Left renal pelvis (tissue), 4 donors: Measurements from ENCODE around the gene KRTAP10-12. TPM values are rescaled to one million over a fixed set of nuclear protein-coding genes. Genes with fewer than 3 reads are reported as not detected.
"Not testable (repeated sequence)": the region's sequence is repeated elsewhere in the genome, so short reads cannot be mapped to it uniquely, and the experiment has no call there.

ENCODE experiments used
- DNase-seq, 4 donors: peaks; one replicate each; pipeline ENCODE4 v3.0.0-alpha.2; 2013; ENCODE audit warnings: low read depth in 4 of 4, low spot score in 3 of 4
- polyA plus RNA-seq, 4 donors: library from polyadenylated mRNA; unstranded; fragments of 120-200 nt; gene quantifications; one replicate each; pipeline ENCODE4 v1.2.1, GENCODE V29; 2013; ENCODE audit not compliant: insufficient read length in 4 of 4

KRTAP10-12 gene
- polyA plus RNA-seq, 4 donors: not detected

DNA sequence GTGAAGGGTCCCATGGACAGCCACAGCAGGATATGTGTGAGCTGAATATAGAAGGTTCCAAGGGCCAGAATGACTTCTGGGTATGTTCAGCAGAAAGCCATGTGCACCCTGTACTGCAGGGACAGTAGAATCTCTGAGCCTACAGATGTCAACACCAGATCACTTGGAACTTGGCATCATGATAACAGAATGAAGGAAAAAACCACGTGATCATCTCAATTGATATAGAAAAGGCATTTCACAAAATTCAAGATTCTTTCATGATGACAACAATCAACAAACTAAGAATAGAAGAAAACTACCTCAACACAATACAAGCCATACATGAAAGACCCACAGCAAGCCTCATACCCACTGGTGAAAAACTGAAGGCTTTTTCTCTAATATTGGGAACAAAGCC, 29.4 kb upstream of the KRTAP10-12 start:
- no peak for DNase-seq

DNA sequence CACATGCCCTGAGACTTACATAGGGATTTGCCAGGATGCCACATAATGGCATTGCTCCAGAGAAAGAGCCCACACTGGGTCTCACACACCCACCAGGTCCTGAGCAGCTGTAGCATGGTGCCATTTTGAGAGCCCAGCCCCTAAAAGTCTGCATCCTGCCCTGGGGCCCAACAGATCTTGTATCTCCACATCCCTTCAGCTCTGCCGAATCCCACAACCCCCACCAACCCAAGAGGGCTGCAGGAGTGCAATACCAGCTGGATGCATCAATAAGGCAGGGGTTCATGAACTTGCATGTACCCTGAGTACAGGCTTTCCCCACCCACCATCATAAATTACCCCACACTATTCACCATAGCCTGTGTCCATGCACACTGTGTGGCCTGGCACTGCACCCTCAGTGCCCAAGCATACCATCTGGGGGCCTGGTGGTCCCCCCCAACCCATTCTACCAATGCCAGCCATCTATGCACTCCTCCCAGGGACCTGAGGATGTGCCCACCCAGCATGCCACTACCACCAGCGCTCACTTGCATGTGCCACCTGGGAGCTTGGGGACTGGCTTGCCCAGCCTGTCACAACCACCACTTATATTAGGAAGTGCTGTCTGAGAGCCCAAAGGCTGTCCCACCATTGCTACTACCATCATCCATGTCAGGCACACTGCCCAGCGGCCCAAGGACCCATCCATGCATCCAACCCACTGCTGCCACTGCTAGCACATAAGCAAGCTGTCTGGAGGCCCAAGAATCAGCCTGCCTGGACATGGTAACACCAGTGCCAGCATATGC, 26.1 kb upstream of the KRTAP10-12 start:
- DNase-seq: no peak

DNA sequence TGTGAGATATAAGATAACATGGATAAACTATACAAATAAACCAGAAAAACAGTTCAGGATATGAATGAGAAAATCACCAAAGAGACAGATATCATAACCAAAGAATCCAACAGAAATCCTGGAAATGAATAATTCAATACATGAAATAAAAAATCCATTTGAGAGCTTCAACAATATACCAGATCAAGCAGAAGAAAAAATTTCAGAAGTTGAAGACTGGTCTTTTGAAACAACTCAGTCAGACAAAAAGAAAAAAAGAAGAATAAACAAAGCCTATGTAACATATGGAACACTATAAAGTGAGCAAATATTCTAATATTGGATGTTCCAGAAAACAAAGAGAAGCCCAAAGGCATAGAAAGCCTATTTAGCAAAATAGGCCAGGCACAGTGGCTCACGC, 25.1 kb upstream of the KRTAP10-12 start:
- no peak for DNase-seq

DNA sequence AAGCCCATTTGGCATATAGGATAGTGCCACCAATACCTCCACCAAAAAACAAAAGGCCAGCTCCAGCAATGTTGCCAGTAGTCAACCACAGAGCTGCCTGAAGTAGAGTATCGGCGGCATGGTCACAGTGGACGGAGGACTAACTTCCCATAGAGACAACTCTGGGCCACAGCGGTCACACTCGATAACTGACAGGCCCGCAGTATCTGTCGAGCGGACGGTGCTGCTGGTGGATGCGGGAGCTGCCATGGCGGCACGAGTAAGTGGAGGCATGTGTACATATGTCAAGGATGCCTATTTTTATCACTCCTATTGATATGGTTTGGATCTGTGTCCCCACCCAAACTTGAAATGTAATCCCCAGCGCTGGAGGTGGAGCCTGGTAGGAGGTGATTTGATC, 19.1 kb upstream of the KRTAP10-12 start:
- DNase-seq: no peak

DNA sequence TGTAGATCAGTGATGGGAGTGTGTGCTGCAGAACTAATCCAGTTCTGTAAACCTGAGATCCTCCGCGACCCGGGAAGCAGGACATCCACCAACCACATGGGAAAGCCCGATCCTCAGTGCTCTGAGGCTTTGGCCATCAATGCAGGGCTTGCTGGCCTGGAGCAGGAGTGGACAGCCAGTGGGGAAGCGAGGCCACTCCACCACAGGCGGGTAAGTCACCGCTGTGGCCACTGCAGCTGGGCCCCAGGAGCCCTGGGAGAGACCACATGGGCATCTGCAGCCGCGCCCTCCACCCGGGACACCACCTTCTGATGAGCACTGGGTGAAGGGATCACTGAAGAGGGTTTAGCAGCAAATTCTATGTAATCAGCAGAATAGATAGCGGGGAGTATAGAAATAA, 15.8 kb upstream of the KRTAP10-12 start:
- no peak for DNase-seq

DNA sequence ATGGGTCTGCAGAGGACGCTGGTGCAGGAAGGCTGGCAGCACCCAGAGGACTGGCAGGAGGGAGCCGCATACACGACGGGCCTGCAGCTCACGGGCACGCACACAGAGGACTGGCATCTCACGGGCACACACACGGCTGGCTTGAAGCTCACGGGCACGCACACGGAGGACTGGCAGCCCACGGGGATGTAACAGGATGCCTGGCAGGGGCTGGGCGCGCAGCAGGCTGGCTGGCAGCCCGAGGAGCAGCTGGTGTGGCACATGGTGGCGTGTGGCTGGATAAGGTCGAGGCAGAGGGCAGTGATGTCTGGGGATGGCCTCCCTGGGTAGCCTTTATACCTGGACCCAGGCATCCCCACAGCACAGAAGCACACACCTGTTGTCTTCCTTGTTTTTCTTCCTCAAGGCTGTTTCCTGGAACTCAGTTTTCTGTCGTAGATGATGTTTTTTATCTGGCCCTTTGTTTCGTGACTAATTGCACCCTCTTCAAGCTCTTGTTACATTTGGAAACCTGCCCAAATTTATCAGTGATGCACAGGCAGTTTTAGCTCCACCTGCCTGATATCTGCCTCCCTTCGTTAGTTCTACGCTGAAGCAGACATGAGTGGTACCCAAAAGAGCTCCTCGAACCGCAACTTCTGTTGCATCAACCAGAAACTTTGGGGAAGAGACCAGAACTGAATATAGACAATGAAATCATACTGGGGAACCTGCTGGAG, 15.0 kb upstream of the KRTAP10-12 start, which contains the start of gene KRTAP12-1:
Gene KRTAP12-1, minus strand, starts transcription at position 303 of the 719 bp plus-strand sequence. Its CDS starts 40 bp downstream, at position 263.
- no peak for DNase-seq

DNA sequence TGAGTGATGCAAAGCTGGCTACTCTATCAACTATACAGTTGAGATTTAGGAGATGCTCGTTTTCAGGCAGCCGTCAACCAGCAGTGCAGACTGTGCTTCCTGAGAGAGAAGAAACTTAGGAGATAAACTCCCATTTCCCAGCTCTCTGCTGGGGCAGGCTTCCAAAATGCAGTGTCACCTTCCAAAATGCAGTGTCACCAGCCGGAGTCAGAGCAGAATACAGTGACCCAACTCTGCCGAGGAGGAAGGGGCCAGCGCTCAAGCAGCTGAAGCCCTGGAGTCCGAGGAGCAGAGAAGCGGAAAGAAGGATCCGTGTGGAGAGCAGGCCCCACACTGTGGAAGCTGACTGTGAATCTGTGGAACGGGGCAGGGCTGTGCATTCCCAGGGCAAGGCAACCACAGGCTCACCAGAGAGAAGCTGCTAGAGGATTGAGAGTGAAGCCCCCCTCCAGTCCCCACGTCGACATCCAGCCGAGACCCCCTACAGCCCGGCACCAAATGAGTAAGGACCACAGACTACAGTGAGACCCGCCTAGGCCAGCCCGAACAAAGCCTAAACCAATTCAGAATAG, 14.3 kb upstream of the KRTAP10-12 start:
- DNase-seq: no peak

DNA sequence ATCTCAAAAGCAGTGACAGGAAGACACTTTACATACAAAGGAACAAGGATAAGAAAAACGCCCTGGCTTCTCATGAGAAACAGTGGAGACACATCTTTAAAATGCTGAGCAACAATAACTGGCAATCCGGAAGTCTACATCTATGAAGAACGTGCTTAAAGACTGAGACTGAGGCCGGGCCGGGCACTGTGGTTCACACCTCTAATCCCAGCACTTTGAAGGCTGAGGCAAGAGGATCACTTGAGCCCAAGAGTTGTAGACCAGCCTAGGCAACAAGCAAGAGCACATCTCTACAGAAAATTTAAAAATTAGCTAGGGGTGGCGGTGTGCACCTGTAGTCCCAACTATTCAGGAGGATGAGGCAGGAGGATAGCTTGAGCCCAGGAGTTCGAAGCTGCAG, 12.9 kb upstream of the KRTAP10-12 start:
- no peak for DNase-seq

DNA sequence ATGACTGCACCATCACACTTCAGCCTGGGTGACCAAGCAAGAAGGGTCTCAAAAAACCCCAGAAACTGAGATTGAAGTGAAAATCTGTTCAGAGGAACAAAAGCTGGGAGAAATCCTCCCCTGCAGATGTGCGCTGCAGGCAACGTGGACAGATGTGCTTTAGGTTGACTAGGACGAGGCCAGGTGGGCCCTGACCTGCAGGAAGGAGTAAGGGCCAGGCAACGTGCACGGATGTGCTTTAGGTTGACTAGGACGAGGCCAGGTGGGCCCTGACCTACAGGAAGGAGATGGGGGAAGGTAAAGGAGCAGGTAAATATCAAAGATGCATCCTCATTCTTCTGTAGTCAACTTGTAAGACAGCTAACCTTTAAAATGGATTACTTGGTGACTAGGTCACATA, 12.5 kb upstream of the KRTAP10-12 start:
- no peak for DNase-seq

DNA sequence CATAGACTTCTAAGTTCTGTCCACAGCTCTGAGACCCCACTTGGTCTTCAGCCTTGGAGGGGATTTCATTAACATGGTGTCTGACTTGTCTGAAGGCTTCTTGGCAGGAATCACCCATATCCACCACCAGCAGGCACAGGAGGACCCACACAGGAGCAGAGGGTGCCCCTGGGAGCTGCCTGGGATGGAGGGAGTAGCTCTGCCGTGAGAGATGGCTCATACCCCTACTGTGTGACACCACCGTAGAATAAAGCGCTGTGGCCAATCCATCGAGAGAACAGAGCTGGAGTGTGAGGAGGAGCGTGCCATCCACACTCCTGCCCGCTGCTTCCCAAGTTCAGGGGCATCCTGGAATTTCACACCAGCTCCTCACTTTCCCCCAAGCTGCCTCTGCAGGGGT, 11.9 kb upstream of the KRTAP10-12 start:
- DNase-seq: not testable (repeated sequence)

DNA sequence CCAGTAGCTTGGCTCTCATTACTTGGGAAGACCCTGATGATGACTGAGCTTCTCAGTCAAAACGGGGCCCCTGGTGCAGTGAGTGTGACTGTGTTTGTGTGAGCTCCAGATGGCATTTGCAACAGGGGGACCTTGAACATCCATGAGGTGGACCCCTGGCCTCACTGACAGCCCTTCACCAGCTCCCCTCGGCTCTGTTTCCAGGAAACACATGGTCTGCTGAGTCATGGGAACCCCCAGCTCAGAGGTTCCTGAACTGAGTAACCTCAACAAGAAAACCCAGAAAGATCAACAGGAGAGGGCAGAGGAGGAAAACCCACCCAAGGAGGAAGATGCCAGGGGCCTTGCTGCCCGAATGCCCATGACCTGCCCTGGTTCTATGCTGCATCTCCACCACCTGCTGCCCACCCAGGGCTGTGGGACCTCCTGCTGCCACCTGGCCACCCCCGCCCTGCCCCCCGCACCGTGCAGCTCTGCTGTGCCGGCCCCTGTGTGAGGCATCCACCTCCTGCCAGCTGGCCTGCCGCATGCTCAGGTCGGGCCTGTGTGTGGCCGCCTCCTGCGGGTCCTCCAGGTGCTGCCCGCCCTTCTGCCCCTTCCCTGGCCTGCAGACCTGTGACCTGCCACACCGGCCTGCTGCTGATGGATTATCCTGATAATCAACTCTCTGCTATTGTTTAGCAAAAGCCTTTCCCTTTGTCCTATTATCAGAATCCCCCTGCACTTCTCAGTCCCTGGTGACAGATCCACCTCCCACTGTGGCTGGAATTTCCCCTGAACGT, 10.8 kb upstream of the KRTAP10-12 start:
- DNase-seq: no peak

DNA sequence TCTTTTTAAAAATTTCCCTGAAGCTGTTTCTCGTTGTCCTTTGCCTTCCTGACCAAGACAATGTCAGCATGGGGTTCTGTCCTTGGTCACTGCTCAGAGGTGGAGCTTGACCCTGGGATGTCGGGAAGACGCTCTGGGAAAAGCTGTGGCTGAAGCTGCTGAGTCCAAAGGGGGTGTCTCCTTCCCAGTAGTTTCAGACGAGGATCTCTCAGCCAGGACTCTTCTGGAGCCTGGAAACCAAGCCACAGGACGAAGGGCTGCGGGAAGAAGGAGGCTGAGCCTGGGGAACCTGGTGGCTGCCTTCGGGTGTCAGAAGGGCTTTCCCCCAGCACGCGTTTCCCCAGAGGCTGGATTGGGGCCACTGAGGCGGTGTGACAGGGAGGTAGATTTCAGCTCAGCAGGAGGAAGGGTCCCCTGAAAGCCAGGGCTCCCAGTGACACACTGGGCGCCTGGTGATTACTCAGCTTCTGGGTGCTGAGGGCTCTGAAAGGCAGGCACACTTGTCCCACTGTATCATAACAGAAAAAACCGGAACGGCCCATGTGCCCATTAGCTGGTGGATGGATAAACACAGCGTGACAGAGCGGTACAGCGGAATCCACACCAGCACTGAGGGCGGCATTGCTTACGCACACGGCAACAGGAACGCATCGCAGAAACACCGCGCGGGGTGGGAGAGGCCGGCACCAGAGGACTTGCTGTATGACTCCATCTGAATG, 10.0 kb upstream of the KRTAP10-12 start:
- no peak for DNase-seq

DNA sequence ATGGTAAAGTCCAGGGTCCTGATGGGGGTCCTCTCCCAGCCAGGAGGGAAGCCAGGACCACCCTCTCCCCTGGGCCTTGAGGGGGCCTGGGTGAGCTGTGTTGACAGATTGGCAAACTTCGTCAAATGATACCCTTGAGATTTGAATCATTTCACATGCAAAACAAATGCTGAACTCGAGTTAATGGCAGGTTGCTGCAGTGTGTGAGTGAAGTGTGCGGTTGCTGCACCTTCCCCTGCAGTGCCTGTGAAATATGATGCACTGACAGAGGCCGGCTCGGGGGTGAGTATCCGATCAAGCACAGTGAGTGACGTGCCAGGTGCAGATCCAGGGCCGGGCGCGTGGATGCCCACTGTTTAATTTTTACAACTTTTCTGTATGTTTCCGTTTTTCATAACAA, 9.3 kb upstream of the KRTAP10-12 start:
- no peak for DNase-seq

DNA sequence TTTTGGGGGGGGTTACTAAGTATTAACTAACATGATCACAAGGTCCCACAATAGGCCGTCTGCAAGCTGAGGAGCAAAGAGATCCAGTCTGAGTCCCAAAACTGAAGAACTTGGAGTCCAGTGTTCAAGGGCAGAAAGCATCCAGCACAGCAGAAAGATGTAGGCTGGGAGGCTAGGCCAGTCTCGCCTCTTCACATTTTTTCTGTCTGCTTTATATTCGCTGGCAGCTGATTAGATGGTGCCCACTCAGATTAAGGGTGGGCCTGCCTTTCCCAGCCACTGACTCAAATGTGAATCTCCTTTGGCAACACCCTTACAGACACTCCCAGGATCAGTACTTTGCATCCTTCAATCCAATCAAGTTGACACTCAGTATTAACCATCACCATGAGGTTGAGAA, 7.2 kb upstream of the KRTAP10-12 start:
- DNase-seq: not testable (repeated sequence)

DNA sequence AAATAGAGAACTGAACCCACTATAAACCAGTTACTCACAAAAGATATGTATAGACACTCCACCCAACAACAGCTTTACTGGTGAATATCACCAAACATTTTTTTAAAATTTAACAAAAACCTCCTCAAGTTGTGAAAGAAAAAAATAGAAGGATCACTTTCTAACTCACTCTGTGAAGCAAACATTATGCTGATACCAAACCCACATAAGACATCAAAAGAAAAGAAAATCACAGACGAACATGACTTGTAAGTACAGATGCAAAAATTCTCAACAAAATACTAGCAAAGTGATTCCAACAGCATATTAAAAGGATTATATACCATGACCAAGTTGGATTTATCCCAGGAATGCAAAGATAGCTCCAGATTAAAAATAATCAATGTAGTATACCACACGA, 5.3 kb upstream of the KRTAP10-12 start:
- no peak for DNase-seq

DNA sequence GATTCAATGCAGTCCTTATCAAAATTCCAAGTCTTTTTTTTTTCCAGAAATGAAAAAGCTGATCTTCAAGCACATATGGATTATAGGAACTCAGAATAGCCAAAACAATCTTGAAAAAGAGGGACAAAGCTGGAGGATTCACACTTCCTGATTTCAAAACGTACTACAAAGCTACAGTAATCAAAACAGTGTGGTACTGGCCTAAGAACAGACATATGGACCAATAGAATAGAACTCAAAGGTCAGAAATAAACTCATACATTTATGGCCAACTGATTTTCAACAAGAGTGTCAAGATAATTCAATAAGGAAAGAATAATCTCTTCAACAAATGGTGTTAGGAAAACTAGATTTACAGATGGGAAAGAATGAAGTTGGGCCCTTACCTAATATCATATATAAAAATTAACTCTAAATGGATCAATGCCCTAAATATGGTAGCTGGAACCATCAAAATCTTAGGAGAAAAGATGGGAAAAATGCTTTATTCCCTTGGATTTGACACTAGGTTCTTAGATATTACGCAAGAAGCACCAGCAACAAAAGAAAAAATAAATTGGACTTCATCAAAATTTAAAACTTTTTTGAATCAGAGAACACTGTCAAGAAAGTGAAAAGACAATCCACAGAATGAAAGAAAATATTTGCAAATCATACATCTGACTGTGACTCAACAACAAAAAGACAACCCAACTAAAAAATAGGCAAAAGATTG, 4.0 kb upstream of the KRTAP10-12 start:
- no peak for DNase-seq

DNA sequence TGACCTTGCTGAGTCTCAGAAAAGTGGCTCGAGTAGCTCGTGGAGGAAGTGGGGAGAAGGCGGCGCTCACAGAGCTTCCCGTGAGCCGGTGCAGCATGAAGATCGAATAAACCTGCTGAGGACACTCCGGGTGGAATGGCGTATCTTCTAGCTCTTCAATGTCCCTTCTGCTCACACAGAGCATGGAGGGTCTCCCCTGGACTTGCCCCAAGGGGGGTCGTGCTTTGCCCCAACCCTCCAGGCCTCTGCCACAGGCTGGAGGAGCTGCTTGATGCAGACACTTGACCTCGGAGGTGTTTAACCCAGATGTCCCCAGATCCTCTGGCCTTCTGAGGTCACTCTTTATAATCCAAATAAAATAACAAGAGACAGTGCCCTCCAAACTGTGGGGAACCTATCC, 2.2 kb upstream of the KRTAP10-12 start:
- no peak for DNase-seq

DNA sequence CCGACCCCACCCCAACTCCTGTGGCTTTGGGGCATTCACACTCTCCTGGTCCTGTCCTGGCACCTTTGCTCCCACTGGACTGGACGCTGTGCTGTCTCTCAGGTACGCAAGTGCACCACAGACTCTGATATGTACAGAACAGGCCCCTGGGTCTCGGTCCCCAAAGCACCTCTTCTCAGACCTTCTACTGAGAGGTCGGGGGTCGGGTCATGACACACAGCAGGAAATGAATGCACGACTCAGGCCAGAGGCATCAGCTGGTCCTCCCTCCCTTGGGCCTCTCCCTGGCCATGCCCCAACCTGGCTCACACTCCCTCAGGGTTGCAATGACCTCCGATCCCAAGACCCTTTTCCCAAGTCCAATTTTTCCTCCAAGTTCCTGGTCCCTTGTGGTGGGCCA, 1.8 kb upstream of the KRTAP10-12 start:
- DNase-seq: no peak

DNA sequence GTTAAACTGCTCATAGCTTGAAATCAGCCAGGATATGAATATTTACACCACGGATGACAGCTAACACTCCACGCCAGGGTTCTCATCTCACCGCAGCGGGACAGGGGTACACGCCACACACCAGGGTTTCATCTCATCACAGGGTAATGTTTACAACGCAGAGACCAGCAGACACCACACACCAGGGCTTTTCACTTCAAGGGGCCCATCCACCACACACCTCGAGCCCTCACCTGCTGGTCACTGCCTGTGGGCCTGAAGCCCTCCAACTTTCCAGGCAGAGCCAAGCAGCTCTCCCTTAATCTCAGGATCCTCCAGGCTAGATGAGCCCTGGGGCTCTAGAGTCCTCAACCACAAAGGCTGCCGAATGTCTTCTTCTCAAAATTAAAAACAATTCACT, 1.3 kb upstream of the KRTAP10-12 start:
- no peak for DNase-seq

DNA sequence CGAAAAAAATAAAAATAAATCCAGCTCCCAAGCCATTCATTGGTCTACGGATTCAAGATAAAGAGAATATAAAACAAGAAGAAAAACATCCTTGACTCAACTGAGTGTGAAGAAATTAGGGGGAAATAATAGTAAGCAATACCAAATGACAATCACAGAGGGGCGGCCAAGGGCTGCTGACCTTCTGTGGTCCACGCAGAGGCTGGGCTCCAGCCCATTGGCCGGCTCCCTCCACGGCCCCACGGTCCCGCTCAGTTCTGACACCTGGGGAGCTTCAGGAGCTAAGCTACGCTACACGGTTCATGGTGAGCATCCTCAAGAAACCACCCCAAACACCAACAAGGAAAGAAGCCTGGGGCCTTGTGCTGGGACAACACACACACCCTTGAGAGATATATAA, 400 bp upstream of the KRTAP10-12 start:
- no peak for DNase-seq
